ENCODE measurements around the gene EIF2S1. TPM values are rescaled to one million over a fixed set of nuclear protein-coding genes. Genes with fewer than 3 reads are reported as not detected.
"Not testable (repeated sequence)": the region's sequence is repeated elsewhere in the genome, so short reads cannot be mapped to it uniquely, and the experiment has no call there.

Gene EIF2S1
- 130 TPM for total RNA-seq
- 42.7 TPM for polyA plus RNA-seq
- long read RNA-seq, donor 1, full-length matches to known transcripts, result 3 of 3 reads
- long read RNA-seq, donor 1, partial matches to known transcripts, result 0 of 3 reads
- long read RNA-seq, donor 1, other reads (novel, unspliced or antisense), result 0 of 3 reads
- long read RNA-seq, donor 2, result 0 reads
- long read RNA-seq, donor 3, full-length matches to known transcripts, result 49 of 49 reads
- long read RNA-seq, donor 3, partial matches to known transcripts, result 0 of 49 reads
- long read RNA-seq, donor 3, other reads (novel, unspliced or antisense), result 0 of 49 reads
- long read RNA-seq, donor 4, full-length matches to known transcripts, result 23 of 54 reads
- long read RNA-seq, donor 4, partial matches to known transcripts, result 18 of 54 reads
- long read RNA-seq, donor 4, other reads (novel, unspliced or antisense), result 13 of 54 reads
- long read RNA-seq, donor 5, full-length matches to known transcripts, result 56 of 67 reads
- long read RNA-seq, donor 5, partial matches to known transcripts, result 0 of 67 reads
- long read RNA-seq, donor 5, other reads (novel, unspliced or antisense), result 11 of 67 reads
- long read RNA-seq, donor 6, full-length matches to known transcripts, result 42 of 42 reads
- long read RNA-seq, donor 6, partial matches to known transcripts, result 0 of 42 reads
- long read RNA-seq, donor 6, other reads (novel, unspliced or antisense), result 0 of 42 reads
- long read RNA-seq, donor 7, full-length matches to known transcripts, result 54 of 61 reads
- long read RNA-seq, donor 7, partial matches to known transcripts, result 7 of 61 reads
- long read RNA-seq, donor 7, other reads (novel, unspliced or antisense), result 0 of 61 reads
- long read RNA-seq, donor 8, full-length matches to known transcripts, result 17 of 17 reads
- long read RNA-seq, donor 8, partial matches to known transcripts, result 0 of 17 reads
- long read RNA-seq, donor 8, other reads (novel, unspliced or antisense), result 0 of 17 reads
- long read RNA-seq, donor 9, full-length matches to known transcripts, result 33 of 33 reads
- long read RNA-seq, donor 9, partial matches to known transcripts, result 0 of 33 reads
- long read RNA-seq, donor 9, other reads (novel, unspliced or antisense), result 0 of 33 reads
- long read RNA-seq, donor 10, full-length matches to known transcripts, result 29 of 45 reads
- long read RNA-seq, donor 10, partial matches to known transcripts, result 6 of 45 reads
- long read RNA-seq, donor 10, other reads (novel, unspliced or antisense), result 10 of 45 reads

DNA sequence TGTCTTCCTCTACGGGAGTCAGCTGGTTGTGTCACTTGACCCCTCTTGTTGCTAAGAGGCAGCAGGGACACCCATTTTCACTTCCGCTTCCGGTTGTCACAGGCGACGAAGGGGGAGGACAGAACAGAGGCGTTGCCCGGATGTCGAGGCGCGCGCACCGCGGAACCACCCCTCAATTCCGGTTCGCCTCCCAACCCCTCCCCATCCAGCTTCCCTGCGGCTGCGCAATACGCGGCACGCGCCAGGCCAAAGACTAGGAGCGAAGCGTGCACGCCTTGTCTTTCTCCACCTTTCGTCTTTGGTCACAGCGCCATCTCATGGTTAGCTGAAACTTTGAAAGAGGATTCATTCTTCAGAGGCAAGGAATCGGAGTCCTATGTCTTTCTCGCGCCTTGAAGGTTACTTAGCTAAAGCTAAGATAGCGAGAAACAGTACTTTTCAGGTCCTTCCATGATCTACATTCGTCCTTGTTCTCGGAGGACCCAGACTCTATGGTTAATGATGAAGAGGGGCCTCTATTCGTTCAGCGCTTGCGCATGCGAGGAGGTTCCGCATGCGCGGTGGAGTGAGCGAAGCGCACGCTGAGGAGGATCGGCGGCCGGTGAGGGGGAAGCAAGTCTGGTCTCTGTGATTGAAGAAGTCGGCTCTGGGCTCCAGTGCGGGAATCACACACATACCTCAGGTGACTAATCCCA lies at the start of gene EIF2S1, which contains the start of gene ATP6V1D:
EIF2S1 (plus strand) TSS at position 554 of the 695 bp plus-strand sequence. CDS start 4,440 bp downstream, outside the sequence.
ATP6V1D (minus strand) TSS at position 30 of the 695 bp plus-strand sequence. CDS start 106 bp downstream, outside the sequence.
- Histone ChIP-seq H3K27me3 (ENCODE audit: control insufficient read depth in 2 of 2, insufficient read depth in 1 of 2, low read length in 1 of 2) (no peaks in the 10 kb centered on the region), H3K36me3 (ENCODE audit: control insufficient read depth in 2 of 2, insufficient read depth in 2 of 2, low read length in 1 of 2) (peaks cover 0 to 8% of the 10 kb centered on the region in 2 donors), H3K4me1 (ENCODE audit: control insufficient read depth in 2 of 2, insufficient read depth in 2 of 2, low read length in 2 of 2) (peaks cover 11 to 12% of the 10 kb centered on the region in 2 donors), H3K4me3 (ENCODE audit: low read length in 2 of 2) (peak within 1 kb of the TSS; percentile 63 to 88), H3K9me3 (ENCODE audit: control insufficient read depth in 2 of 2, insufficient read depth in 1 of 2, low read length in 1 of 2) (no peaks in the 10 kb centered on the region), H3K27ac (ENCODE audit: low read depth in 1 of 2, low read length in 1 of 2) (peak within 1 kb of the TSS; percentile 77 to 94)
- WGBS, result under 1% methylated on average over 47 of the region's 47 CpGs
- peak; percentile 96 to 100 (median 99) for DNase-seq (ENCODE audit: low read depth in 6 of 9, low spot score in 9 of 9)

DNA sequence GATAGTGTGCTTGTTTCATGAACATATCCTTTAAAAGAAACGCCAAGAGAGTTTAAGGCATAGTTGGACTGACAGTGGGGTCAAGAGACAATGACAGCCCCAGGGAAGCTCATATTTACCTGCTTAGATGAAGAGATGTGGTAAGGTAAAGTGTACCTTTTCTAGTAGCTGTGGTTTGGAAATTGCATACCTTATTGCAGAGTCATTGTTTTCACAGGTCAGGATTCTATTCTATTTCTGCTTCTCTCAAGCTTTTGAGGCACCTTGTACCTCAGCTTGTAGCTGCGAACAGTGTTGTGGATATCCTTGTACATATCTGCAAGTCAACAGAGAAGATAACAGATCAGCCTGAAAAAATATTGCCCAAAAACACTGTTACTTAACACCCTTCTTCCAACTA lies 48.3 kb upstream of the EIF2S1 start:
- Histone ChIP-seq H3K9me3 (ENCODE audit: control insufficient read depth in 2 of 2, insufficient read depth in 1 of 2, low read length in 1 of 2) (no peaks in the 10 kb centered on the region), H3K36me3 (ENCODE audit: control insufficient read depth in 2 of 2, insufficient read depth in 2 of 2, low read length in 1 of 2) (no peaks in the 10 kb centered on the region), H3K27ac (ENCODE audit: low read depth in 1 of 2, low read length in 1 of 2) (no peak overlapping the region), H3K4me3 (ENCODE audit: low read length in 2 of 2) (no peak overlapping the region), H3K27me3 (ENCODE audit: control insufficient read depth in 2 of 2, insufficient read depth in 1 of 2, low read length in 1 of 2) (no peaks in the 10 kb centered on the region), H3K4me1 (ENCODE audit: control insufficient read depth in 2 of 2, insufficient read depth in 2 of 2, low read length in 2 of 2) (no peaks in the 10 kb centered on the region)
- 96% methylated on average over 2 of the region's 2 CpGs for WGBS
- no peak for DNase-seq (ENCODE audit: low read depth in 6 of 9, low spot score in 9 of 9)

DNA sequence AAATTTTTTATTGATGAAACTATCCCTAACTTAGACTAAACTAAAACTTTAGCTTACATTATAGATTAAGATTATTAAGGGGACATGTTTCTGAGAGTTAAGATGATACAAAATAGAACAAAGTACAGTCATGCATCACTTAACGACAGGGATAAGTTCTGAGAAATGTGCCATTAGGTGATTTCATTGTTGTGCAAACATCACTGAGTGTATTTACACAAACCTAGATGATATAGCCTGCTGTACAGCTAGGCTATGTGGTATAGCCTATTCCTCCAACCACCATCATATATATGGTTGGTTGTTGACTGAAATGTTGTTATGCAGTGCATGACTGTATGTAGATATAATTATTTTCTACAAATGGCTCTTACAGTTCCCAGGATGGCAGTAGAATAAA lies 47.0 kb upstream of the EIF2S1 start:
- H3K27me3 ChIP-seq (ENCODE audit: control insufficient read depth in 2 of 2, insufficient read depth in 1 of 2, low read length in 1 of 2), result no peaks in the 10 kb centered on the region
- no peak overlapping the region for H3K4me3 ChIP-seq (ENCODE audit: low read length in 2 of 2)
- H3K9me3 ChIP-seq (ENCODE audit: control insufficient read depth in 2 of 2, insufficient read depth in 1 of 2, low read length in 1 of 2), result no peaks in the 10 kb centered on the region
- no peaks in the 10 kb centered on the region for H3K4me1 ChIP-seq (ENCODE audit: control insufficient read depth in 2 of 2, insufficient read depth in 2 of 2, low read length in 2 of 2)
- H3K27ac ChIP-seq (ENCODE audit: low read depth in 1 of 2, low read length in 1 of 2), result no peak overlapping the region
- 99% methylated on average over 1 of the region's 1 CpG for WGBS
- DNase-seq (ENCODE audit: low read depth in 6 of 9, low spot score in 9 of 9), result no peak
- H3K36me3 ChIP-seq (ENCODE audit: control insufficient read depth in 2 of 2, insufficient read depth in 2 of 2, low read length in 1 of 2), result peaks cover 0 to 4% of the 10 kb centered on the region in 2 donors

DNA sequence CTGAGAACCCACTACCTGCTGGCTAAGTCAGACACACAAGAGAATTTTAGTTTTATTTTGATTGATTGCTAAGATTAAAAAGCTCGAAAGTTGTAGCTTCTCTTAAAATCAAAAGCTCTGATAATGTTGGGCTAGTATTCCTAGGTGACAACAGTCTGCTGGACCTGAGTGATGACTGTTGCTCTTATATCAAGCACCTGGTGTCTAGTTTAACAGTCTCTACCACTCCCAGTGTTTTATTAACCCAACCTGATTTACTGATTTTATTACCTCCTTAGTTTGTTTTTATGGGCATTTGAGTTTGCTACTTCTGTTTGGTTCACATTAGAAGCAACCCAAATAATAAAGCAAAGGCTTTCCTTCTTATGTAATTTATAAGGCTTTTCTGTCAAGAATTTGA lies 42.3 kb upstream of the EIF2S1 start:
- Histone ChIP-seq H3K4me1 (ENCODE audit: control insufficient read depth in 2 of 2, insufficient read depth in 2 of 2, low read length in 2 of 2) (no peaks in the 10 kb centered on the region), H3K4me3 (ENCODE audit: low read length in 2 of 2) (no peak overlapping the region), H3K27ac (ENCODE audit: low read depth in 1 of 2, low read length in 1 of 2) (no peak overlapping the region), H3K9me3 (ENCODE audit: control insufficient read depth in 2 of 2, insufficient read depth in 1 of 2, low read length in 1 of 2) (no peaks in the 10 kb centered on the region), H3K27me3 (ENCODE audit: control insufficient read depth in 2 of 2, insufficient read depth in 1 of 2, low read length in 1 of 2) (no peaks in the 10 kb centered on the region), H3K36me3 (ENCODE audit: control insufficient read depth in 2 of 2, insufficient read depth in 2 of 2, low read length in 1 of 2) (peaks cover 0 to 12% of the 10 kb centered on the region in 2 donors)
- 99% methylated on average over 1 of the region's 1 CpG for WGBS
- no peak for DNase-seq (ENCODE audit: low read depth in 6 of 9, low spot score in 9 of 9)

DNA sequence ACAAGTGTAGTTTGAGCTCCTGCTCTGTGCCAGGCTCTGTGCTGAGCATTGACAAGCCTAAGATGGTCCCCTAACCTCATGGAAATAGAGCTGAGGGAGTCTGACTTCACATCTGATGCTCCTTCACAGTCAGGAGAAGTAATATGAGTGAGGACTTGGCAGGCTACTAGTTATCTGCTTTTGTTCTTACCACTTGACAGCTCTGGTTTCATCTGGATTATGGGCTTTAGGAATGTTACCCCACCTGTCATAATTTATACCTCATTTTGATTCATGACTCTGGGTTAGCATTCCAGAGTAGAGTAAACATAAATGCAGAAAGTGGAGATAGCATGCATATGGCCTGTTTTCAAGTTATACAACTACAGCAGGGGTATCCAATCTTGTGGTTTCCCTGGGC lies 41.0 kb upstream of the EIF2S1 start:
- Histone ChIP-seq H3K4me1 (ENCODE audit: control insufficient read depth in 2 of 2, insufficient read depth in 2 of 2, low read length in 2 of 2) (no peaks in the 10 kb centered on the region), H3K4me3 (ENCODE audit: low read length in 2 of 2) (no peak overlapping the region), H3K9me3 (ENCODE audit: control insufficient read depth in 2 of 2, insufficient read depth in 1 of 2, low read length in 1 of 2) (no peaks in the 10 kb centered on the region), H3K27ac (ENCODE audit: low read depth in 1 of 2, low read length in 1 of 2) (no peak overlapping the region), H3K36me3 (ENCODE audit: control insufficient read depth in 2 of 2, insufficient read depth in 2 of 2, low read length in 1 of 2) (peaks cover 0 to 17% of the 10 kb centered on the region in 2 donors), H3K27me3 (ENCODE audit: control insufficient read depth in 2 of 2, insufficient read depth in 1 of 2, low read length in 1 of 2) (no peaks in the 10 kb centered on the region)
- no peak for DNase-seq (ENCODE audit: low read depth in 6 of 9, low spot score in 9 of 9)

DNA sequence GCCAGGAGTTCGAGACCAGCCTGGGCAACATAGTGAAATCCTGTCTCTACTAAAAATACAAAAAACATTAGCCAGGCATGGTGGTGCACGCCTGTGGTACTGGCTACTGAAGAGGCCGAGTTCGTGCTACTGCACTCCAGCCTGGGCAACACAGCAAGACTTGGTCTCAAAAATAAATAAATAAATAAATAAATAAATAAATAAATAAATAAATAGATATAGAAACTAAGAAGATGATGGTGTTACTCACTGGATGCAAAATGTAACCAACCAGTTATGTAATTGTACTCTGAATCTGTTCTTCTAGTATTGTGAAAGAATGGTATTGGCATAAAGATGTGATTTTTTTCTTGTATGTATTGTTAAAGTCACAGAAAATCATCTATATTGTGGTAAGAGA lies 30.5 kb upstream of the EIF2S1 start:
- H3K4me3 ChIP-seq (ENCODE audit: low read length in 2 of 2); DNase-seq (ENCODE audit: low read depth in 6 of 9, low spot score in 9 of 9); H3K27me3 ChIP-seq (ENCODE audit: control insufficient read depth in 2 of 2, insufficient read depth in 1 of 2, low read length in 1 of 2); H3K27ac ChIP-seq (ENCODE audit: low read depth in 1 of 2, low read length in 1 of 2); H3K4me1 ChIP-seq (ENCODE audit: control insufficient read depth in 2 of 2, insufficient read depth in 2 of 2, low read length in 2 of 2); H3K9me3 ChIP-seq (ENCODE audit: control insufficient read depth in 2 of 2, insufficient read depth in 1 of 2, low read length in 1 of 2): not testable (repeated sequence)
- 98% methylated on average over 4 of the region's 4 CpGs for WGBS
- H3K36me3 ChIP-seq (ENCODE audit: control insufficient read depth in 2 of 2, insufficient read depth in 2 of 2, low read length in 1 of 2), result peaks cover under 1 to 28% of the 10 kb centered on the region in 2 donors

DNA sequence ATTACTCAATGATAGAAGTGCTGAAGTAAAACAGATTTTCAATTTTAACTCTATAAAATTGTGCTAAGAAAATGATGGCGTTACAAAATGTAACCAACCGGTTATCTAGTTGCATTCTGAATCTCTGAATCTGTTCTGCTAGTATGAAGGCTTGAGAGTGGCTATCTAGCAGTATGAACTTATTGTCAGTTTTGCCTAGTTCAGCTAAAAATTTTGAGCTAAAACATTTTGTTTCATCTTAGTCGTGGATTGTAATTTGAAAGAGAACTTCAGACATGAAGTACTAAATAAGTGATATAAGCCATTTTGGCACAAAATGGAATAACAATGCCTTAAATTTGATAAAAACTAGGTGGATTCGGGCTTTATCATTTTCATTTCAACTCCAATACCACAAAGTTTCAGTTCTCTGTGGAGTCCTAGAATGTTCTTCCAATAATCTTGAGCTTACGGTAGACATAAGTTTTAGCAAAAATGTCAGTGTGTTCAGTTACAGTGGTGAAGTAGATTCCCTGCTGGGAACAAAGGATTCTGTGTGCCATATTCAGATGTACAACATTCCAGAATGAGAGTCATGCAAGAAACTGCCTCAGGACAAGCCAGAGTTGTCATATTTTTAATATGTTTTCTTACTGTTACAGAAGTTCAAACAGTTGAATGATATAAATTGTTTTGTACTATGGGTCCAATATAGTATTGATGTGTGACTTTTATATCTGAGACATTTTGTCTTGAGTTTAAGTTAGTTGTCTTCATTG lies 28.6 kb upstream of the EIF2S1 start:
- DNase-seq (ENCODE audit: low read depth in 6 of 9, low spot score in 9 of 9), result no peak
- Histone ChIP-seq H3K27ac (ENCODE audit: low read depth in 1 of 2, low read length in 1 of 2) (no peak overlapping the region), H3K4me1 (ENCODE audit: control insufficient read depth in 2 of 2, insufficient read depth in 2 of 2, low read length in 2 of 2) (no peaks in the 10 kb centered on the region), H3K27me3 (ENCODE audit: control insufficient read depth in 2 of 2, insufficient read depth in 1 of 2, low read length in 1 of 2) (no peaks in the 10 kb centered on the region), H3K36me3 (ENCODE audit: control insufficient read depth in 2 of 2, insufficient read depth in 2 of 2, low read length in 1 of 2) (peaks cover 7 to 44% of the 10 kb centered on the region in 2 donors), H3K9me3 (ENCODE audit: control insufficient read depth in 2 of 2, insufficient read depth in 1 of 2, low read length in 1 of 2) (no peaks in the 10 kb centered on the region), H3K4me3 (ENCODE audit: low read length in 2 of 2) (no peak overlapping the region)
- WGBS, result 97% methylated on average over 5 of the region's 5 CpGs

DNA sequence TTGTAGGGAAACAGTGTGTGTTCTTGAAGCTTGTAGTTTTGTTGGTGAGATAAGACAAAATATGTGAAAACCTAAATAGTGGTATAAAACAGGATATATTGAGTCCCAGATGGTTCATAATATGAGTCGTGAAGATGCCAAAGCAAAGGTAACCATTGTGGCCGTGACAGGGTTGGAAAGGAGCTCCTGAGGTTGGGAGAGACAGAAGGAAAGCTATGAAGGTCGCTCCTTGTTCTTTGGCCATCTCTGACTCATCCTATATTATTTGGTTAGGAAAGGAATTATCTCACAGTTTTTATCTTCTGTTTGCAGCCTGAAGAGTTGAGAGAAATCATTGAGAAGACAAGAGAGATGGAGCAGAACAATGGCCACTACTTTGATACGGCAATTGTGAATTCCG lies 27.7 kb upstream of the EIF2S1 start:
- 99% methylated on average over 5 of the region's 5 CpGs for WGBS
- H3K27me3 ChIP-seq (ENCODE audit: control insufficient read depth in 2 of 2, insufficient read depth in 1 of 2, low read length in 1 of 2), result no peaks in the 10 kb centered on the region
- no peak overlapping the region for H3K4me3 ChIP-seq (ENCODE audit: low read length in 2 of 2)
- H3K36me3 ChIP-seq (ENCODE audit: control insufficient read depth in 2 of 2, insufficient read depth in 2 of 2, low read length in 1 of 2), result peaks cover 12 to 54% of the 10 kb centered on the region in 2 donors
- H3K27ac ChIP-seq (ENCODE audit: low read depth in 1 of 2, low read length in 1 of 2), result no peak overlapping the region
- no peaks in the 10 kb centered on the region for H3K9me3 ChIP-seq (ENCODE audit: control insufficient read depth in 2 of 2, insufficient read depth in 1 of 2, low read length in 1 of 2)
- DNase-seq (ENCODE audit: low read depth in 6 of 9, low spot score in 9 of 9), result no peak
- H3K4me1 ChIP-seq (ENCODE audit: control insufficient read depth in 2 of 2, insufficient read depth in 2 of 2, low read length in 2 of 2), result no peaks in the 10 kb centered on the region
